ENCODE measurements around the gene UNC5C. TPM values are rescaled to one million over a fixed set of nuclear protein-coding genes. Genes with fewer than 3 reads are reported as not detected.

The UNC5C gene
- polyA plus RNA-seq, 1 of the 3 experiments (the other 2 are of a cell fraction), result 3.3 TPM

DNA sequence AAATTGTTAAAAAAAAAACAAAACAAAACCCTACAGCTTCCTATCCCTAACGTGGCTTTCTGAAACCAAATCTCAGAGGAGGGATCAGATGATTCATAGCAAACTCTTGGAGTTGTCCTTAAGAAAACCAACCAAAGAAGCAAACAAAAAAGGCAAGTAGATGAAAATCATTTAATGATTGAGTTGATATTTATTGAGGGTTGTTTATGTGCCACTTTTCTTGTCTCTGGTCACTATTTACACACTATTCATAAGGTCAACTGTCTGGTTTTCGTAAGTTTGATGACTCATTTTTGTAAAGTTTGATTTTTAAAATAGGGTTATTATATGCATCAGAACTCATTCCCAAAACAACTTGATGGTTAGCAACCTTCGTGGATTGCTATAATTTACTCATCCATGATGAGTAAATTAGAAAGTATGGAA is 133.4 kb downstream of the UNC5C start:
- WGBS (ENCODE audit: low lambda C conversion rate), result 25% methylated on average over 3 of the region's 3 CpGs
- CTCF ChIA-PET, result interaction anchor here (1.3 kb wide), 1 partner anchor 8 kb away, joined by 3 read pairs; no protein-coding TSS in a partner anchor
- DNase-seq, result no peak
- no peaks in the 10 kb centered on the region for H3F3A ChIP-seq (replicated peaks; ENCODE audit: insufficient read depth)
- H3K4me1 ChIP-seq (ENCODE audit: control insufficient read depth in 1 of 2, insufficient read depth in 2 of 2, low read depth in 1 of 2, low read length in 1 of 2), result peaks cover 7 to 40% of the 10 kb centered on the region in 2 experiments; a peak in 3 of 4 replicates
- no peak overlapping the region for H3K4me3 ChIP-seq (ENCODE audit: low read depth in 2 of 2, low read length in 1 of 2)
- TF ChIP-seq MEF2A (IDR thresholded peaks at IDR 0.05; ENCODE audit: borderline replicate concordance, low read depth) (no peak), YY1 (IDR thresholded peaks at IDR 0.05; ENCODE audit: low read depth) (no peak), NFIC (IDR thresholded peaks at IDR 0.05; ENCODE audit: borderline replicate concordance) (no peak), FOXM1 (IDR thresholded peaks at IDR 0.05; ENCODE audit: low read depth) (no peak), TEAD4 (IDR thresholded peaks at IDR 0.05; ENCODE audit: borderline replicate concordance, insufficient read depth) (no peak), CHD2 (IDR thresholded peaks at IDR 0.05; ENCODE audit: low read length, partially characterized antibody) (no peak), TAF1 (IDR thresholded peaks at IDR 0.05; ENCODE audit: borderline replicate concordance, low read depth, low read length) (no peak), ELF1 (IDR thresholded peaks at IDR 0.05) (no peak), SMC3 (IDR thresholded peaks at IDR 0.05; ENCODE audit: low read depth, low read length) (no peak), RXRA (IDR thresholded peaks at IDR 0.05; ENCODE audit: borderline replicate concordance, low read depth) (no peak), JUND (IDR thresholded peaks at IDR 0.05) (peak; percentile 18), FOSL2 (IDR thresholded peaks at IDR 0.05; ENCODE audit: borderline replicate concordance, low read depth) (peak; percentile 44; the same call in 1 of the 2 replicates), TCF12 (IDR thresholded peaks at IDR 0.05) (peak; percentile 15; the same call in 1 of the 2 replicates), SIN3A (IDR thresholded peaks at IDR 0.05; ENCODE audit: borderline replicate concordance, low read depth, low read length) (no peak), GATA2 (CRISPR knock-in tag; IDR thresholded peaks at IDR 0.05) (no peak), RAD21 (IDR thresholded peaks at IDR 0.05; ENCODE audit: low read length) (no peak)
- TF ChIP-seq, protein P1, sequence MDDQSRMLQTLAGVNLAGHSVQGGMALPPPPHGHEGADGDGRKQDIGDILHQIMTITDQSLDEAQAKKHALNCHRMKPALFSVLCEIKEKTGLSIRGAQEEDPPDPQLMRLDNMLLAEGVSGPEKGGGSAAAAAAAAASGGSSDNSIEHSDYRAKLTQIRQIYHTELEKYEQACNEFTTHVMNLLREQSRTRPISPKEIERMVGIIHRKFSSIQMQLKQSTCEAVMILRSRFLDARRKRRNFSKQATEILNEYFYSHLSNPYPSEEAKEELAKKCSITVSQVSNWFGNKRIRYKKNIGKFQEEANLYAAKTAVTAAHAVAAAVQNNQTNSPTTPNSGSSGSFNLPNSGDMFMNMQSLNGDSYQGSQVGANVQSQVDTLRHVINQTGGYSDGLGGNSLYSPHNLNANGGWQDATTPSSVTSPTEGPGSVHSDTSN (IDR thresholded peaks at IDR 0.05), result no peak
- TF ChIP-seq, protein P2, sequence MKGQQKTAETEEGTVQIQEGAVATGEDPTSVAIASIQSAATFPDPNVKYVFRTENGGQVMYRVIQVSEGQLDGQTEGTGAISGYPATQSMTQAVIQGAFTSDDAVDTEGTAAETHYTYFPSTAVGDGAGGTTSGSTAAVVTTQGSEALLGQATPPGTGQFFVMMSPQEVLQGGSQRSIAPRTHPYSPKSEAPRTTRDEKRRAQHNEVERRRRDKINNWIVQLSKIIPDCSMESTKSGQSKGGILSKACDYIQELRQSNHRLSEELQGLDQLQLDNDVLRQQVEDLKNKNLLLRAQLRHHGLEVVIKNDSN (IDR thresholded peaks at IDR 0.05; ENCODE audit: borderline replicate concordance, low read depth), result no peak
- TF ChIP-seq, protein P3, sequence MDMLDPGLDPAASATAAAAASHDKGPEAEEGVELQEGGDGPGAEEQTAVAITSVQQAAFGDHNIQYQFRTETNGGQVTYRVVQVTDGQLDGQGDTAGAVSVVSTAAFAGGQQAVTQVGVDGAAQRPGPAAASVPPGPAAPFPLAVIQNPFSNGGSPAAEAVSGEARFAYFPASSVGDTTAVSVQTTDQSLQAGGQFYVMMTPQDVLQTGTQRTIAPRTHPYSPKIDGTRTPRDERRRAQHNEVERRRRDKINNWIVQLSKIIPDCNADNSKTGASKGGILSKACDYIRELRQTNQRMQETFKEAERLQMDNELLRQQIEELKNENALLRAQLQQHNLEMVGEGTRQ (IDR thresholded peaks at IDR 0.05; ENCODE audit: borderline replicate concordance, low read depth, low read length), result no peak
- TF ChIP-seq, protein P4, sequence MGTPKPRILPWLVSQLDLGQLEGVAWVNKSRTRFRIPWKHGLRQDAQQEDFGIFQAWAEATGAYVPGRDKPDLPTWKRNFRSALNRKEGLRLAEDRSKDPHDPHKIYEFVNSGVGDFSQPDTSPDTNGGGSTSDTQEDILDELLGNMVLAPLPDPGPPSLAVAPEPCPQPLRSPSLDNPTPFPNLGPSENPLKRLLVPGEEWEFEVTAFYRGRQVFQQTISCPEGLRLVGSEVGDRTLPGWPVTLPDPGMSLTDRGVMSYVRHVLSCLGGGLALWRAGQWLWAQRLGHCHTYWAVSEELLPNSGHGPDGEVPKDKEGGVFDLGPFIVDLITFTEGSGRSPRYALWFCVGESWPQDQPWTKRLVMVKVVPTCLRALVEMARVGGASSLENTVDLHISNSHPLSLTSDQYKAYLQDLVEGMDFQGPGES (IDR thresholded peaks at IDR 0.05; ENCODE audit: low read depth, low read length), result no peak
- TF ChIP-seq, protein P5, sequence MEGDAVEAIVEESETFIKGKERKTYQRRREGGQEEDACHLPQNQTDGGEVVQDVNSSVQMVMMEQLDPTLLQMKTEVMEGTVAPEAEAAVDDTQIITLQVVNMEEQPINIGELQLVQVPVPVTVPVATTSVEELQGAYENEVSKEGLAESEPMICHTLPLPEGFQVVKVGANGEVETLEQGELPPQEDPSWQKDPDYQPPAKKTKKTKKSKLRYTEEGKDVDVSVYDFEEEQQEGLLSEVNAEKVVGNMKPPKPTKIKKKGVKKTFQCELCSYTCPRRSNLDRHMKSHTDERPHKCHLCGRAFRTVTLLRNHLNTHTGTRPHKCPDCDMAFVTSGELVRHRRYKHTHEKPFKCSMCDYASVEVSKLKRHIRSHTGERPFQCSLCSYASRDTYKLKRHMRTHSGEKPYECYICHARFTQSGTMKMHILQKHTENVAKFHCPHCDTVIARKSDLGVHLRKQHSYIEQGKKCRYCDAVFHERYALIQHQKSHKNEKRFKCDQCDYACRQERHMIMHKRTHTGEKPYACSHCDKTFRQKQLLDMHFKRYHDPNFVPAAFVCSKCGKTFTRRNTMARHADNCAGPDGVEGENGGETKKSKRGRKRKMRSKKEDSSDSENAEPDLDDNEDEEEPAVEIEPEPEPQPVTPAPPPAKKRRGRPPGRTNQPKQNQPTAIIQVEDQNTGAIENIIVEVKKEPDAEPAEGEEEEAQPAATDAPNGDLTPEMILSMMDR (IDR thresholded peaks at IDR 0.05), result no peak
- no peak overlapping the region for H3K4me2 ChIP-seq
- H3K27me3 ChIP-seq (ENCODE audit: insufficient read depth), result no peaks in the 10 kb centered on the region
- H3K9me3 ChIP-seq, result no peaks in the 10 kb centered on the region
- H3K36me3 ChIP-seq (replicated peaks in 1 of 2; ENCODE audit: control insufficient read depth in 1 of 2, insufficient read depth in 2 of 2, low read length in 1 of 2), result peaks cover 0 to 7% of the 10 kb centered on the region in 2 experiments
- H3K9me2 ChIP-seq, result no peaks in the 10 kb centered on the region
- H2AFZ ChIP-seq (ENCODE audit: low read depth), result no peak overlapping the region; the same call in 1 of the 2 replicates
- H3K27ac ChIP-seq (ENCODE audit: low read depth in 2 of 2, low read length in 1 of 2), result peak overlapping the region in 1 of 2 experiments; percentile 16; a peak in 1 of 4 replicates
- H3K79me2 ChIP-seq (ENCODE audit: insufficient read depth), result no peaks in the 10 kb centered on the region
- H4K20me1 ChIP-seq (ENCODE audit: insufficient read depth), result no peaks in the 10 kb centered on the region
- POLR2A ChIA-PET, result no interaction called here
- H3K9ac ChIP-seq, result no peak overlapping the region
